ENCODE results near the gene TOX3. TPM values are rescaled to one million over a fixed set of nuclear protein-coding genes. Genes with fewer than 3 reads are reported as not detected.

Gene TOX3
- total RNA-seq, 1 donor from 2014 or later, result 8.5 TPM

GRCh38 chr16:52563767-52564611, 17.0 kb upstream of the TOX3 start:
- TF ChIP-seq, protein P1, sequence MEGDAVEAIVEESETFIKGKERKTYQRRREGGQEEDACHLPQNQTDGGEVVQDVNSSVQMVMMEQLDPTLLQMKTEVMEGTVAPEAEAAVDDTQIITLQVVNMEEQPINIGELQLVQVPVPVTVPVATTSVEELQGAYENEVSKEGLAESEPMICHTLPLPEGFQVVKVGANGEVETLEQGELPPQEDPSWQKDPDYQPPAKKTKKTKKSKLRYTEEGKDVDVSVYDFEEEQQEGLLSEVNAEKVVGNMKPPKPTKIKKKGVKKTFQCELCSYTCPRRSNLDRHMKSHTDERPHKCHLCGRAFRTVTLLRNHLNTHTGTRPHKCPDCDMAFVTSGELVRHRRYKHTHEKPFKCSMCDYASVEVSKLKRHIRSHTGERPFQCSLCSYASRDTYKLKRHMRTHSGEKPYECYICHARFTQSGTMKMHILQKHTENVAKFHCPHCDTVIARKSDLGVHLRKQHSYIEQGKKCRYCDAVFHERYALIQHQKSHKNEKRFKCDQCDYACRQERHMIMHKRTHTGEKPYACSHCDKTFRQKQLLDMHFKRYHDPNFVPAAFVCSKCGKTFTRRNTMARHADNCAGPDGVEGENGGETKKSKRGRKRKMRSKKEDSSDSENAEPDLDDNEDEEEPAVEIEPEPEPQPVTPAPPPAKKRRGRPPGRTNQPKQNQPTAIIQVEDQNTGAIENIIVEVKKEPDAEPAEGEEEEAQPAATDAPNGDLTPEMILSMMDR (IDR thresholded peaks at IDR 0.05; ENCODE audit: unreplicated experiment), result no peak
- H3K4me1 Mint-ChIP-seq (ENCODE audit: unreplicated experiment), result no peaks in the 10 kb centered on the region
- H3K27me3 Mint-ChIP-seq (ENCODE audit: unreplicated experiment), result peaks cover 1% of the 10 kb centered on the region
- no peak overlapping the region for H3K27ac Mint-ChIP-seq (ENCODE audit: unreplicated experiment)
- H3K9me3 Mint-ChIP-seq (ENCODE audit: unreplicated experiment), result no peaks in the 10 kb centered on the region
- no peak for DNase-seq (ENCODE audit: low spot score)
- no peak overlapping the region for H3K4me3 Mint-ChIP-seq (ENCODE audit: unreplicated experiment)
- no peaks in the 10 kb centered on the region for H3K36me3 Mint-ChIP-seq (ENCODE audit: low read depth, unreplicated experiment)

DNA sequence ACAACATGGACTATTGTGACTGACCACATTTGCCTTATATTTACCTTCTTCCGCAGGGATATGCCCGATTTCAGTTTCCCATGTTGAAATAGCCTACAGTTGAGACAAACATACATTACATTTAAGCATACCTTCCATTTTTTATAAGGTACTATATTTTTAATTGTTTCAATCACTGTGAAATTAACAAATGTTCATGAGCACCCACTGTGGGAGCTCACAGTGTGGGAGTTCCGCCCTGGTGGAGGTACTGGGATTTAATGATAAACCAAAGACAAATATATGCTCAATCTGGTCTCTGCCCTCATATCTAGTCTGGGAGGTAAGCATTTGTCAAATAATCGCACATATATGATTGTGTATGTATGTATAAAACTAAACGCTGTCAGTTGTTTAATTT, 15.8 kb upstream of the TOX3 start:
- no peak overlapping the region for H3K27ac Mint-ChIP-seq (ENCODE audit: unreplicated experiment)
- no peak overlapping the region for H3K4me3 Mint-ChIP-seq (ENCODE audit: unreplicated experiment)
- H3K9me3 Mint-ChIP-seq (ENCODE audit: unreplicated experiment), result no peaks in the 10 kb centered on the region
- no peaks in the 10 kb centered on the region for H3K4me1 Mint-ChIP-seq (ENCODE audit: unreplicated experiment)
- H3K27me3 Mint-ChIP-seq (ENCODE audit: unreplicated experiment), result peaks cover 1% of the 10 kb centered on the region
- DNase-seq (ENCODE audit: low spot score), result no peak
- H3K36me3 Mint-ChIP-seq (ENCODE audit: low read depth, unreplicated experiment), result no peaks in the 10 kb centered on the region
- TF ChIP-seq, protein P1 (IDR thresholded peaks at IDR 0.05; ENCODE audit: unreplicated experiment), result no peak

DNA sequence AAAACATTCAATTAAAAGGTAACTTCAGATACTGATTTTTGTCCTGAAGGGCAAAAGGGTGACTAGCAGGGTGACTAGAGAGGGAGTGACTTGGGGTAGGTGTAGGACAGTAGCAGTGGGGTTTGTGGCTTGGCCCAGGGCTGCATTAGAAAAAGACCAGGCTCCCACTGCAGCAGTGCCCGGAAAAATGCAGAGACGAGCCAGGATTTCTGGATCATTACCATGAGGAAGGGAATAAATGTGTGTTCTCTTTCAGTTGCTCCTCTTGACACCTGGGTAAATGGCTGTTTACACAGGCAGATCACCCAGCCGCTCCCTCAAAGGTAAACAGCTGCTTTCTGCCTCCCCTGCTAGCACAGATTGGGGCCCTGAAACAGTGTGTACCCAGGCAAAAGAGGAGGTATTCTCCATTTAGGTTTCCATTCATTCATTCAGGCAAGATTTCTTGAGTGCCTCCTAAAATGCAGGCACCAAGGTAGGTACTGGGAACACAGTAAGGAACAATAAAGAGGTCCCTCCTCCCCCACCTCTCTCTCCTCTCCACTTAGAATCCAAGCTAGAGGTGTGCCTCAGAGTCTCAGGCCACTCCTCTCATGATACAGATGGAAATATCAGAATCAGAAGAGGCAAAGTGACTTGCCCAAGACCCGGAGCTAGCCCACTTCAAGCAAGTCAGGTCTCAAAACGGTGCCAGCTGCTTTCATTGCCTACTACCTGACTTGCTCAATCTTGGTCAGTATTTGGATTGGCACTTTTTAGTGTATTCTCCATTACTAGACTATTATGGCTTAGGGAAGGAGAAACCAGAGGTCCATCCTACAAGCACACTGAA, 15.2 kb upstream of the TOX3 start:
- Mint-ChIP-seq H3K4me3 (ENCODE audit: unreplicated experiment) (no peak overlapping the region), H3K27ac (ENCODE audit: unreplicated experiment) (no peak overlapping the region)

GRCh38 chr16:52558448-52558847, 11.5 kb upstream of the TOX3 start:
- Mint-ChIP-seq H3K4me3 (ENCODE audit: unreplicated experiment) (no peak overlapping the region), H3K27ac (ENCODE audit: unreplicated experiment) (no peak overlapping the region), H3K4me1 (ENCODE audit: unreplicated experiment) (peaks cover 4% of the 10 kb centered on the region), H3K36me3 (ENCODE audit: low read depth, unreplicated experiment) (no peaks in the 10 kb centered on the region), H3K9me3 (ENCODE audit: unreplicated experiment) (no peaks in the 10 kb centered on the region), H3K27me3 (ENCODE audit: unreplicated experiment) (no peaks in the 10 kb centered on the region)
- DNase-seq (ENCODE audit: low spot score), result no peak
- TF ChIP-seq, protein P1 (IDR thresholded peaks at IDR 0.05; ENCODE audit: unreplicated experiment), result no peak

More for the DNA sequence above, 15.2 kb upstream of the TOX3 start:
- no peaks in the 10 kb centered on the region for H3K4me1 Mint-ChIP-seq (ENCODE audit: unreplicated experiment)
- DNase-seq (ENCODE audit: low spot score), result no peak
- peaks cover 1% of the 10 kb centered on the region for H3K27me3 Mint-ChIP-seq (ENCODE audit: unreplicated experiment)
- TF ChIP-seq, protein P1 (IDR thresholded peaks at IDR 0.05; ENCODE audit: unreplicated experiment), result no peak
- H3K36me3 Mint-ChIP-seq (ENCODE audit: low read depth, unreplicated experiment), result no peaks in the 10 kb centered on the region
- no peaks in the 10 kb centered on the region for H3K9me3 Mint-ChIP-seq (ENCODE audit: unreplicated experiment)

Measured in endothelial cell (in vitro differentiated cells).